K562 (cell line): ENCODE measurements around the gene NECTIN2. TPM values are rescaled to one million over a fixed set of nuclear protein-coding genes. Genes with fewer than 3 reads are reported as not detected.

Source experiments
- ATF7 ChIP-seq: fragments of 450-650 bp; IDR thresholded peaks from 2 replicates; pipeline ENCODE4 v1.7.1; 2014; ENCODE audit warnings: mild to moderate bottlenecking, moderate library complexity
- CBX8 ChIP-seq: fragments of 200-600 bp; sonication (generic); IDR thresholded peaks from 2 replicates; pipeline ENCODE4 v1.6.1; 2012; ENCODE audit warnings: borderline replicate concordance, mixed run types, low read depth, mild to moderate bottlenecking, moderate library complexity, mixed read lengths, low read length, control low read depth, inconsistent platforms; ENCODE audit not compliant: poor library complexity, severe bottlenecking; ENCODE audit errors: extremely low read depth
- CREB3L1 ChIP-seq: fragments of 450-650 bp; IDR thresholded peaks from 2 replicates; pipeline ENCODE4 v1.6.1; 2014; ENCODE audit warnings: low read depth, mild to moderate bottlenecking, moderate library complexity, borderline replicate concordance
- CTCFL ChIP-seq: IDR thresholded peaks from 2 replicates; pipeline ENCODE4 v1.6.1; 2011; ENCODE audit warnings: borderline replicate concordance, low read depth, mild to moderate bottlenecking, moderate library complexity, low read length; ENCODE audit not compliant: insufficient read depth, poor library complexity, severe bottlenecking
- HOXB6 ChIP-seq: fragments of 250-450 bp; sonication (Bioruptor Pico); IDR thresholded peaks from 2 replicates; pipeline ENCODE4 v1.5.1; 2022; ENCODE audit warnings: mild to moderate bottlenecking, borderline replicate concordance
- NCOR1 ChIP-seq: fragments of 450-650 bp; IDR thresholded peaks from 2 replicates; pipeline ENCODE4 v1.6.1; 2016; ENCODE audit warnings: mild to moderate bottlenecking, moderate library complexity
- NFATC3 ChIP-seq: fragments of 450-650 bp; IDR thresholded peaks from 2 replicates; pipeline ENCODE4 v1.6.1; 2017; ENCODE audit warnings: mild to moderate bottlenecking
- NR2C1 ChIP-seq, 2 experiments: fragments of 450-650 bp; IDR thresholded peaks; 2 replicates each; pipeline ENCODE4 v1.6.1; 2017; ENCODE audit warnings: mild to moderate bottlenecking in 2 of 2, antibody characterized with exemption in 1 of 2, inconsistent platforms in 1 of 2, missing compliant biosample characterization in 1 of 2, missing genetic modification characterization in 1 of 2
- PHF20 ChIP-seq: fragments of 450-650 bp; IDR thresholded peaks from 2 replicates; pipeline ENCODE4 v1.6.1; 2018; ENCODE audit not compliant: partially characterized antibody
- SMARCA4 ChIP-seq: fragments of 450-650 bp; IDR thresholded peaks from 2 replicates; pipeline ENCODE4 v1.6.1; 2016
- TCF7L2 ChIP-seq: fragments of 150-350 bp; IDR thresholded peaks from 2 replicates; pipeline ENCODE4 v1.6.1; 2016; ENCODE audit warnings: low read depth, mild to moderate bottlenecking, low read length, moderate library complexity
- TEAD1 ChIP-seq, 2 experiments: fragments of 450-650 bp in 1 of 2; sonication (generic) in 1 of 2; formaldehyde crosslinking; IDR thresholded peaks; 2 replicates each; pipeline versions ENCODE4 v1.4.0 to v1.8.0; 2020 to 2022; ENCODE audit warnings: mild to moderate bottlenecking in 2 of 2, missing genetic modification reagents in 1 of 2
- THRB ChIP-seq: fragments of 450-650 bp; formaldehyde crosslinking; conservative IDR thresholded peaks from 2 replicates; pipeline ENCODE4 v1.4.0; 2022; ENCODE audit warnings: mild to moderate bottlenecking, missing genetic modification characterization
- ZBTB49 ChIP-seq: sonication (generic); formaldehyde crosslinking; IDR thresholded peaks from 2 replicates; pipeline ENCODE4 v1.8.0; 2022; ENCODE audit warnings: missing genetic modification reagents, mild to moderate bottlenecking, borderline replicate concordance
- ZNF274 ChIP-seq: IDR thresholded peaks from 2 replicates; pipeline ENCODE4 v1.6.1; 2011; ENCODE audit warnings: low read depth, mild to moderate bottlenecking, low read length, moderate library complexity, borderline replicate concordance
- ZNF408 ChIP-seq: fragments of 250-450 bp; sonication (Bioruptor Pico); IDR thresholded peaks from 2 replicates; pipeline ENCODE4 v1.4.0; 2020; ENCODE audit warnings: low read depth, mild to moderate bottlenecking, moderate library complexity
- ZNF639 ChIP-seq, 2 experiments: fragments of 200-800 bp in 1 of 2; sonication (Bioruptor generic) in 1 of 2; sonication (generic) in 1 of 2; formaldehyde crosslinking in 1 of 2; IDR thresholded peaks in 1 of 2; conservative IDR thresholded peaks in 1 of 2; 2 replicates each; pipeline versions ENCODE4 v1.5.0 to v1.6.1; 2016 to 2020; ENCODE audit warnings: missing compliant biosample characterization in 1 of 2, missing genetic modification characterization in 1 of 2, missing genetic modification reagents in 1 of 2
- polyA plus RNA-seq, 8 experiments: library from polyadenylated mRNA; depleted of rRNA in 4 of 8; stranded (reverse) in 5 of 8; unstranded in 3 of 8; fragments of >200 nt; fragmentation: Nextera tagmentation in 2 of 8; fragmentation: Illumina TruSeq in 1 of 8; extraction: Ambion mirVana in 2 of 8; extraction: Trizol in 1 of 8; gene quantifications; 2 replicates each; pipeline versions ENCODE4 v1.2.1 to v1.2.3, GENCODE V29; 2011 to 2014; ENCODE audit warnings: inconsistent platforms in 1 of 8, missing spikeins in 1 of 8
- total RNA-seq, 7 experiments: library from RNA; depleted of rRNA in 6 of 7; stranded (reverse); fragments of >200 nt in 6 of 7; fragmentation: Illumina TruSeq in 2 of 7; extraction: Trizol in 2 of 7; gene quantifications; 2 replicates each; pipeline versions ENCODE4 v1.2.1 to v1.2.3, GENCODE V29; 2011 to 2021; ENCODE audit warnings: low replicate concordance in 1 of 7

NECTIN2 gene
- total and polyA plus RNA-seq, 9 of the 15 experiments (the other 6 are each of a cell fraction or from before 2014, with no cell fraction given): 3.9 to 94.9 (median 34.9) TPM

GRCh38 chr19:44846455-44847143 lies 502 bp downstream of the NECTIN2 start (continued):
- TF ChIP-seq CREB3L1 (no peak), THRB (CRISPR knock-in tag) (no peak), PHF20 (no peak), ZNF274 (no peak), NFATC3 (no peak), TEAD1 (CRISPR knock-in tag; IDR thresholded peaks at IDR 0.05) (no peak), ATF7 (no peak), CTCFL (no peak), TCF7L2 (no peak), ZBTB49 (CRISPR knock-in tag) (no peak), CBX8 (no peak), ZNF408 (CRISPR knock-in tag) (no peak), HOXB6 (no peak), ZNF639 (CRISPR knock-in tag; conservative IDR thresholded peaks at IDR 0.05 in 1 of 2, IDR thresholded peaks at IDR 0.05 in 1 of 2) (no peak), NR2C1 (IDR thresholded peaks at IDR 0.05) (no peak), NR2C1 (tag; IDR thresholded peaks at IDR 0.05) (no peak), SMARCA4 (0 out of 2 replicates have a peak, but pooled peaks have one; percentile 24), NCOR1 (no peak)
